Activated T-cell treated with anti-CD3 and anti-CD28 coated beads, Interleukin-2, amount 50 U/mL, for 4 hours (primary cell): Measurements from ENCODE around the gene DRC1. TPM values are rescaled to one million over a fixed set of nuclear protein-coding genes. Genes with fewer than 3 reads are reported as not detected.
A peak's percentile ranks its signal among the peaks of the same experiment; 100 is the strongest.

Experiments
- ATAC-seq, 2 donors: fragments of 200-7000 bp; cut with Tn5 transposase; one replicate each; pipeline ENCODE4 v1.10.0; 2021
- DNase-seq: peaks from one replicate; pipeline ENCODE4 v3.0.0-alpha.2; 2020
- H3K27me3 Mint-ChIP-seq: one replicate; pipeline ENCODE4 v1.8.0; 2021; ENCODE audit warnings: low read depth, mixed read lengths
- H3K36me3 Mint-ChIP-seq: one replicate; pipeline ENCODE4 v1.8.0; 2022; ENCODE audit warnings: mixed read lengths; ENCODE audit not compliant: insufficient read depth
- H3K4me1 Mint-ChIP-seq: one replicate; pipeline ENCODE4 v1.8.0; 2021; ENCODE audit warnings: low read depth, mixed read lengths
- H3K4me3 Mint-ChIP-seq: one replicate; pipeline ENCODE4 v1.8.0; 2021; ENCODE audit warnings: mild to moderate bottlenecking, moderate library complexity, mixed read lengths
- H3K9me3 Mint-ChIP-seq: one replicate; pipeline ENCODE4 v1.8.0; 2021; ENCODE audit warnings: mixed read lengths
- total RNA-seq, 3 donors: library from RNA; stranded (reverse); gene quantifications; one replicate each; pipeline ENCODE4 v1.2.1, GENCODE V29; 2021

DRC1 gene
- total RNA-seq, 3 donors from 2014 or later: not detected

DNA sequence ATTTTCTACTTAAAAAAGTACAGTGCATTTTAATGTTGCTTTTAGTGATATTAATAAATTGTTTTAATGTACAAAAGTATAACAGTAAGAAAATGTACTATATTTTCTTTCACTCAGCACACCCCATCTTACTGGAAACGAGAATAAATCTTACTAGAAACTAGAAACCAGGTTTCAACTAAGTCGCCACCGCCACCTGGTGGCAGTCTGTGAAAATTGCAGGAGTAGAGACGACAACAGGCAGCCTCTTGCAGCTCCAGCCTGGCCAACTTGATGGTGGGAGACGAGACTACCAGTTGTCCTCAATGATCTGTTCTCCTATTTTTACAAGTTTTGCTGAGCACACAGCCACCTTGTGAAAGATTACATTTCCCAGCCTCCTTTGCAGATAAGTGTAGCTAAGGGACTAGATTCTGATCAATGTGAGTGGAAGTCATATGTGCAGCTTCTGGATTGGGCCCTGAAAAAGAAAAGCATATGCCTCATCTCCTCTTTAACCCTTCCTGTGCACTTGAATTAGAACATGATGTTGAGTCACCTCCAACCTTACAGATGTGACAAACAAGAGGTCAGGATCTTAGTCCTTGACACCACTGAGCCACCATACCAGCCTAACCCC is 67.5 kb downstream of the DRC1 start:
- Mint-ChIP-seq H3K4me1 (no peaks in the 10 kb centered on the region), H3K27me3 (no peaks in the 10 kb centered on the region)
- peak in 1 of 2 donors; percentile 30 for ATAC-seq

DNA sequence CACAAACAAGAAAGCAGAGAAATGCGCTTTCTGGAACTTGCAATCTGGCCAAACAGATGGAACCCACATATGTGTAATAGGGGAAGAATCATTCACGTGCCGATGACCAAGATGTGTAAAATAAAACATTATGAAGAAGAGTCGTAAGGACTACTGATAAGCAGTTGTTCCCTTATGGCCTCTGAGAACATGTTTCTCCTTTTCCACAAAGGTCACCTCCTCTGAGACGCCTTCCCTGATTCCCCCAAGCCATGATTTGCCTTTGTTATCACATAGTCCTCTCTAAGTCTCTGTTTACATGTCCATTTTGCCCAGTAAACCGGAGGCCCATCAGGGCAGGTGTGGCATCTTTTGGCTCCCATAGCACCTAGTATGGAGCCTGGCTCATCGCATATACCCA is 68.2 kb downstream of the DRC1 start:
- ATAC-seq: no peak
- Mint-ChIP-seq H3K9me3 (peaks cover 8% of the 10 kb centered on the region), H3K27me3 (no peaks in the 10 kb centered on the region)

More for the DNA sequence above, 67.5 kb downstream of the DRC1 start:
- Mint-ChIP-seq H3K4me3 (no peak overlapping the region), H3K36me3 (no peaks in the 10 kb centered on the region), H3K9me3 (peaks cover 8% of the 10 kb centered on the region)
- peak; percentile 42 for DNase-seq

DNA sequence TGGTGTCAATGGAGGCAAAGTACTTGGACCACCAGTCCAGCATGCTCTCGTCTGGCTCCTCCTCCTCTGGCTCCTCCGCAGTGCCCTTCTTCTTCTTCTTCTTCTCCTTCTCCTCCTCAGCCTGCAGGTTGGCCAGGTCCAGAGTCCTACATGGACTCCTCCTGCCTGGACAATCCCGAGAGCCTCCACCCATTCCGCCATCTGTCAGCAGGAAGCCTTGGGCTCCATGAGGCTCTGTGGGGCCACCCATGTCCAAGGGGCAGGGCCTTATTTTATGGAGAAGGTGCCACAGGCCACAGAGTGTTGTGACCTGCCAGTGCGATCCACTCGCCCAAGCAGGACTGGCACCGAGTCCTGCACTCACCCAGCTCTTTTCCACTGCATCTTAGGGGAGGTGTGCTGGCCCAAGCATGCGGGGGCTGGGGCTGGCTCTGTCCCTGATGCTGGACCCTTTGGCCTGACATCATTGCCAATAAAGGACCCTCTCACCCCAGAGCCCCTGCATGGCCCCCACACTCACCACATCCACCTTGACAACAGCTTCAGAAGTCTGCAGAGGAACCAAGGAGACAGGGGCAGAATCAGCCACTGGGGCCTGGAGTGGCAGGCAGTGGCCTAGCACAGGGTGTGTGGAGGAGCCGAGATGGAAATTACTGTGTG is 69.0 kb downstream of the DRC1 start:
- ATAC-seq: no peak
- no peak overlapping the region for H3K4me3 Mint-ChIP-seq
- H3K27me3 Mint-ChIP-seq: no peaks in the 10 kb centered on the region
- no peaks in the 10 kb centered on the region for H3K4me1 Mint-ChIP-seq
- DNase-seq: no peak
- H3K9me3 Mint-ChIP-seq: peaks cover 8% of the 10 kb centered on the region
- no peaks in the 10 kb centered on the region for H3K36me3 Mint-ChIP-seq

More for the DNA sequence above, 68.2 kb downstream of the DRC1 start:
- Mint-ChIP-seq H3K36me3 (no peaks in the 10 kb centered on the region), H3K4me1 (no peaks in the 10 kb centered on the region), H3K4me3 (no peak overlapping the region)
- no peak for DNase-seq

DNA sequence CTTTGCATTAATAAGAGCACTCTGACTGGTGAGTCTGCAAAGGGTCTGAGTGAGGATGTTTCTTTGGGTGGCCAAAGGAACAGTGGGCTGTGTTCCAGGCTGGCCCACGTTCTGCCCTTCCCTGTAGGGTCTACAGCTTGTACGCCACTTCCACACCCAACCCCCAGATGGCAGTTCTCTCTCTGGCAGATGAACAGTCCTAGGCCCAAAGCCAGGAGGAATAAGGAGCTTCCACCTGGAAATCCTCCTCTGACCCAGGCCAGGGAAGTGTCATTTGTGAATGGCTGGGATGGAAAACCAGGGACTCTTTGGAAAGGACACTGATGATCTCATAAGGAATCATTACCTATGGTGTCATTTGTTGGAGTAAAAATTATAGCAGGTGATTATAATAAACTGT is 69.6 kb downstream of the DRC1 start:
- no peaks in the 10 kb centered on the region for H3K36me3 Mint-ChIP-seq
- no peaks in the 10 kb centered on the region for H3K4me1 Mint-ChIP-seq
- H3K9me3 Mint-ChIP-seq: peaks cover 8% of the 10 kb centered on the region
- DNase-seq (no peak), ATAC-seq (no peak)
- H3K27me3 Mint-ChIP-seq: no peaks in the 10 kb centered on the region
- H3K4me3 Mint-ChIP-seq: no peak overlapping the region

DNA sequence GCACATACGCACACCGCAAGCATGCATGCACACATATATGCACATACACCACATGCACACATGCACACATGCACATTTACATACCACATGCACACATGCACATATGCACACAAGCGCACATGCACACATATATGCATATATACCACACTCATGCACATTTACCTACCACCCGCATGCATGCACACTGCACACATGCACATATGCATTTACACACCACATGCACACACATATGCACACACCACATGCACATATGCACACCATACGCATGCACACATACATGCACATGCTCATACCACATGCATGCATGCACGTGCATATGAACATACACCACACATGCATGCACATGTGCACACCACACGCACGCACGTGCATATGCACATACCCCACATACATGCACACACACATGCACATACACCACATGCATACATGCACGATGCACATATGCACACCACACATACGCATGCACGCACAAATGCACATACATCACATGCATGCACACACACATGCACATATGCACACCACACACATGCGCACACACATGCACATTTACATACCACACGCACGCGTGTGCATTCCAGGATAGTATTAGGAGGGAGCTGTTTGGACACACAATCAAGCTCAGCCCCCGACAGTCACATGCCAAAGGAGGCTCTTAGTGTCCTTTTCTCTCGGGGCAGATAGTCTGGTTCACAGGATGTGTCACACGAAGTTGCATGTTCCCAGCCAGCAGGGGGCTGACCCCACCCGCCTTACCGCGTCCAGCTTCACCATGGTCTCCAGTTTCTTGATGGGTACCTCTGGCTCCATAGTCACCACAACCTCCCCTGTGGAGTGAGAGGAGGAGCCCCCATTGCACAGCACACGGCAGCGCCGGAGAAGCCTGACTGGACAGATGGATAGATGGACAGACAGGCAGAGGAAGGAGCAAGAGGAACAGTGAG is 70.3 kb downstream of the DRC1 start:
- H3K4me3 Mint-ChIP-seq: no peak overlapping the region
- no peaks in the 10 kb centered on the region for H3K36me3 Mint-ChIP-seq
- ATAC-seq: no peak

DNA sequence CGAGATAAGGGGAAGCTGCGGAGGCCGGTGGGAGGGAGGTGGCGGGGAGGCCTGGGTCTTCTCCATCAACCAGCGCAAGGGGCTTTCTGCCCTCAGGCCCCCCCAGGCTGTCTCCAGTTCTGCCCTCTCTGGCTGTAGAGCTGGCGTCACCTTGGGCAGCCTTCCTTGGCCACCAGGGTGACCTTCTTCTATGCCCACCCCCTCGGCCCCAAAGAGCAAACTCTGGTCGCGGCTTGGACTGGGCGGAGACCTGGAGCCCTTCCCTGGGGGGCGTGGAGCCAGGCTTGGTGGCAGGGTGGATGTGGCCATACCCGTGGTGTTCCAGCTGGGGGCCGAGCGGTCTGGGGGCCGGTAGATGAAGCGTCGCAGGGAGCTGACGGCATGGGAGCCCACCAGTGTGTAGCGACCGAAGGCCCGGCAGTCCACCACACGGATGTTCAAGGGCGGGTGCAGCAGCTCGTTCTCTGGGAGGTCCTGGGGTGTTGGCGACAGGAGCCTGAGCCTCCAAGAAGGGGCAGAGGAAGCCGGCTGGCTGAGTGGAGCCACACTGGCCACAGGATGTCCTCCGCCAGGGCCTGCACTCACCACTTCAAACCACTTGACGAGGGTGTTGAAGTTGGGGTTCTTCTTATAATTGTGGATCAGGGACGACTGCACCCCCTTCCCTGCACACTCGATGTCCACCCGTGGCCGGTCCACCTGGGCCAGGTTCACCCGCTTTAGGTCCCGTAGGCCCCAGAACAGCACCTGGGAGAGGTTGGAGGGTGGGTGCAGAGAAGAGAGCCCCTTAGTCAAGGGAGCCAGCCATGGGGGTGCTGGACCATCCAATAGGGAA is 71.3 kb downstream of the DRC1 start:
- DNase-seq: no peak
- ATAC-seq: no peak
- H3K36me3 Mint-ChIP-seq: no peaks in the 10 kb centered on the region
- peaks cover 4% of the 10 kb centered on the region for H3K4me1 Mint-ChIP-seq
- peaks cover 3% of the 10 kb centered on the region for H3K27me3 Mint-ChIP-seq
- H3K9me3 Mint-ChIP-seq: peaks cover 8% of the 10 kb centered on the region
- H3K4me3 Mint-ChIP-seq: no peak overlapping the region

More for the DNA sequence above, 70.3 kb downstream of the DRC1 start:
- Mint-ChIP-seq H3K4me1 (no peaks in the 10 kb centered on the region), H3K9me3 (peaks cover 8% of the 10 kb centered on the region), H3K27me3 (no peaks in the 10 kb centered on the region)
- DNase-seq: no peak

DNA sequence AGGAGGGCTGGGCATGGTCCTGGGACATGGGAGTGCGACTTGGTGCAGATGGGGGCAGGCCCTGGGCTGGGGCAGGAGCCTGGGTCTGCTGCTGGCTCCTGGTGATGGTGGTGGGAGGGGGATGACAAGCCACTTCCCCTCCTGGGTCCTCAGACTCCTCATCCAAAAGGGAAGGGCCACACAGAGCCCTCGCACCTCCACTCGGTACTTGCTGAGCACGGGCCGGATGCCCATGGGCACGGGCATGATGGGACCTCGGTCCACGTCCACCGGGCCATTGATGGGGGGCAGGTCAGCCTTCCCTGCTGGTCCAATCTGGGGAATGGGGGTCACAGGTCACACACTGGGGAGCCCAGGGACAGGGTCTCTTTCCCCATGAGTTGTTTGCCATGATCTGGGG is 72.1 kb downstream of the DRC1 start:
- no peaks in the 10 kb centered on the region for H3K36me3 Mint-ChIP-seq
- H3K9me3 Mint-ChIP-seq: peaks cover 8% of the 10 kb centered on the region
- H3K27me3 Mint-ChIP-seq: peaks cover 4% of the 10 kb centered on the region
- peaks cover 4% of the 10 kb centered on the region for H3K4me1 Mint-ChIP-seq
- ATAC-seq (no peak), DNase-seq (no peak)
- H3K4me3 Mint-ChIP-seq: no peak overlapping the region

DNA sequence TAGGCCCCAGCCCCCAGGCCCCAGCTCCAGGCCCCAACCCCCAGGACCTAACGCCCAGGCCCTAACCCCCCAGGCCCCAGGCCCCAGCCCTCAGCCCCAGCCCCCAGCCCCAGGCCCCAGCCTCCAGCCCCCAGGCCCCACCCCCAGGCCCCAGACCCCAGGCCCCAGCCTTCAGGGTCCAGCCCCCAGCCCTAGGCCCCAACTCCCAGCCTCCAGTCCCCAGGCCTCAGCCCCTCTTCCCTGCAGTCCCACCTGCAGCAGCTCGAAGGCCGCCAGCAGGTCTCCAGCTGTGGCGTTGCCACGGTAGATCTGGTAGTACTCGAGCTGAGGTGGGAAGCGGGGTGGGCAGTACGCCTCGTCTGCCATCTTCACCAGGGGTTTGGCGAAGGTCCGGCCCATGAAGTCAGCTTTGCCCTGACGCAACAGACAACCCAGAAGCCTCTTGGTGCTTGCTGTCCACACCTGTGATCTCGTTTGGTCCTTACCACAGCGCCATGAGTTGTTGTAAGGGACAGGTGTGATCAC is 72.6 kb downstream of the DRC1 start:
- DNase-seq: no peak
- peaks cover 4% of the 10 kb centered on the region for H3K4me1 Mint-ChIP-seq
- H3K4me3 Mint-ChIP-seq: no peak overlapping the region
- no peak for ATAC-seq
- H3K36me3 Mint-ChIP-seq: no peaks in the 10 kb centered on the region
- peaks cover 4% of the 10 kb centered on the region for H3K27me3 Mint-ChIP-seq
- H3K9me3 Mint-ChIP-seq: peaks cover 8% of the 10 kb centered on the region

DNA sequence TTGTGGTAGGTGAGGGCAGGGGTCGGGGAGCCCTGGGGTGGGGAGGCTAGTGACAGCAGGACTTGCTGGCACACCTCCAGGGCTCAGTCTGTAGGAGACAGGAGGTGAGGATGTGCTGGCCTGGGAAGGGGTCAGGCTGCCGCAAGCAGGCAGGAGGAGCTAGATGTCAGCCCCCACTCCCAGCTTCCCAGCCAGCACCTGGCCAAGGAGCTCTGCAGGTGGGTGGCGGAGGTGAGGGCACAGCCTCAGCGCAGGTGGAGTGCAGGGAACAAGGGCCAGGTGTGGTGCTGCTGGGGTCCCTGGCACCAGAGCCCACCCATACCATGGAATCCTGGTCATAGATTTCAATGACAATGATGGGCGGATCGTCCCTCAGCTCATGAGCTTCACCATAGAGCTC is 73.3 kb downstream of the DRC1 start:
- DNase-seq (no peak), ATAC-seq (no peak)
- Mint-ChIP-seq H3K9me3 (peaks cover 2% of the 10 kb centered on the region), H3K36me3 (no peaks in the 10 kb centered on the region), H3K4me3 (no peak overlapping the region), H3K27me3 (peaks cover 4% of the 10 kb centered on the region), H3K4me1 (peaks cover 4% of the 10 kb centered on the region)

DNA sequence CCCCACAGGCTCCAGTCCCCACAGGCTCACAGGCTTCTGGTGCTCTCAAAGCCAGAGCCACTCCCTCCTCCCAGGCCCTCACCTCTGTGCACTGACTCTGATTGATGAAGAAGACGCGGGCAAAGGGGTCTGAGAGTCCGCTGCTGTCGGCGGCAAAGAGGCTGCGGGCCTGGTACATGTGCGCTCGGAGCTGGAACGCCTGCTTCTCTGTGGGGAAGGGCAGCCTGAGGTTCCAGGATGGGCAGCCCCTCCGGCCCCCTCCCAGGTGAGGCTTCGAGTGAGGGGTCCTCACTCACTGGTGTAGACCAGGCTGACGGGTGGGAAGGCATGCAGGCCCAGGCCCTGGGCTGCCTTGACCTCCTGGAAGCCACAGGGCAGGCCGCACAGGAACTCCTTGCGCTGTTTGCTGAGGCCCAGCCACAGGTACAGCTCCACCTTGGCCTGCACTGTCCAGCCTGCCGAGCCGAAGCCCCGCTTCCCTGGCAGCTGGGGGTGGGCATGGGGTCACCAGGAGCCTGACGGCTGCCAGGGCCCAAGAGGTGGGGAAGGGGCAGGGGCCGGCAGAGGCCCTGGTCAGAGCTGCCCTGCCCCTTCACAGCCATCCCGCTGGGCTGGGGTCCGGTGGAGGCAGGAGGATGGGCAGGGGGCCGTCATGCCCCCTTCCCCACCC is 74.2 kb downstream of the DRC1 start:
- peaks cover 4% of the 10 kb centered on the region for H3K4me1 Mint-ChIP-seq
- DNase-seq (no peak), ATAC-seq (no peak)
- no peak overlapping the region for H3K4me3 Mint-ChIP-seq
- peaks cover 4% of the 10 kb centered on the region for H3K27me3 Mint-ChIP-seq
- H3K9me3 Mint-ChIP-seq: no peaks in the 10 kb centered on the region
- no peaks in the 10 kb centered on the region for H3K36me3 Mint-ChIP-seq

DNA sequence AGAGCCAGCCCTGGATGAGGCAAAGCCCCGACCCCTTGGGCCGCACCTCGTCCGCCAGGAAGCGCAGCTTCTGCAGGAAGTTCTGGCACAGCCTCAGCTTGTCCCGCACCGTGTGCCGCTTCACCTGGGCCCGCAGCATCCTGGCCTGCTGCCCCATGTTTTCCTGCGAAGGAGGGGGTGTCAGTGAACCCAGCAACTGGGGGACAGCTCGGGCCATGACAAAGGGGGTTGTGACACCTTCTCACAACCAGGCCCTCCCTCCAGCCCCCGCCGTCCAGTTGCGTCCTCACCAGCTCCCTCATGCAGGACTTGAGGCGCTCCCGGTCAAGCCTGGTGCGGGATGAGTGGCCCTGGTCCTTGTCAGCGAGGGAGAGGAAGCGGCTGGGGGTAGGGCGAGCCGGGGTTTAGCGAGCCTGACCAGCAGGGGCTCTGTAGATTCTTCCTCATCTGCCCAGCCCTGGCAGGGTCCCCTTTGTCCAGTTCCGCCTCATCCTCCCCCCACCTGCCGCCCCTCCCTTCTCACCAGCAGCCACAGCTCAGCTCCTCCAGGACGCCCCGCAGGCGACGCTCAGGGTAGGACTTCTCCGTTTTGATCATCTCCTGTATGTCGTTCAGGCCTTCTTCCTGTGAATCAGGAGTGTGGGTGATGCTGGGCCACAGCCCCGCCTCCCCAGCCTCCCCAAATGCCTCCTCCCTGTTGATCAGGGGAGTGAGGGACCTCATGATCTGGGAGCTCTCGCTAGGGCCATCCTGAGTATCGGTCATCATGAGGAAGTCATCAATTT is 75.6 kb downstream of the DRC1 start:
- peak; percentile 38 to 56 for ATAC-seq
- Mint-ChIP-seq H3K4me1 (peaks cover 4% of the 10 kb centered on the region), H3K4me3 (peak overlapping the region; percentile 56), H3K9me3 (no peaks in the 10 kb centered on the region), H3K27me3 (peaks cover 4% of the 10 kb centered on the region), H3K36me3 (no peaks in the 10 kb centered on the region)
- no peak for DNase-seq

DNA sequence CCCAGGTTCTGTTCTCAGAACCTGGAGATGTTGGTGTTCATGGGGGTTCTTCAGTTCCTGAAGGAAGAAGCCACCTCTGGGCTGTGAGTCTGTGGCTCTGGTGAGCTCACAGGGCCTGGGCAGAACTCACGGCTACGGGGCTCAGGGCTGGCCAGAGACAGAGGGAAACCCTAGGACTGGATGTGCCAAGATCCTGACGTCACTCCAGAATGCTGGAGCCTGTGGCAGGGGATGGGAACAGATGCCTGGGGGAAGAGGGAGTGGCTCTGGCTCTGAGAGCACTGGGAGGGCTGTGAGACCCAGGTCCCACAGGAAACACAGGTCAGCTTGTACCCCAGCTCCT is 76.2 kb downstream of the DRC1 start, which contains the start of gene OTOF:
Gene OTOF (minus strand): TSS at position 214 of the 343 bp plus-strand sequence.
- no peak for DNase-seq
- H3K9me3 Mint-ChIP-seq: no peaks in the 10 kb centered on the region
- H3K4me1 Mint-ChIP-seq: peaks cover 4% of the 10 kb centered on the region
- no peaks in the 10 kb centered on the region for H3K36me3 Mint-ChIP-seq
- ATAC-seq: no peak
- H3K4me3 Mint-ChIP-seq: peak within 1 kb of the TSS; percentile 56
- peaks cover 4% of the 10 kb centered on the region for H3K27me3 Mint-ChIP-seq

DNA sequence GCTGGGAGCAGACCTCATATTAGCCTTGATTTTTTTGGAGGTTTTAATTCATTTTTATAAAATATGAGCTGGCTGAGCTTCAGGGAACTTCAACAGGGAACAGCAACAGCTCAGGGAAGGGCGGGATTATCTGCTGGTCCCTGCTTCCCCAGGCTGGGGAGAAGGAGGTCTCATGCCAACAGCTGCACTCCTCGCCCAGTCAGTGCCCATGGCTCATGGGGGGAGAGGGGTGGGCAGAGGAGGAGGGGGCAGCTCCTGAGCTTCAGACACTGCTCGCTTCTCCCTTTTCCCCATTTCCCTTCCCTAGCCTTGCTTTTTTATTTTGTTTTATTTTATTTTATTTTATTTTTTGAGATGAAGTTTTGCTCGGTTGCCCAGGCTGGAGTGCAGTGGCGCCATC is 76.6 kb downstream of the DRC1 start:
- ATAC-seq (no peak), DNase-seq (no peak)
- H3K27me3 Mint-ChIP-seq: peaks cover 4% of the 10 kb centered on the region
- no peak overlapping the region for H3K4me3 Mint-ChIP-seq
- peaks cover 4% of the 10 kb centered on the region for H3K4me1 Mint-ChIP-seq
- no peaks in the 10 kb centered on the region for H3K36me3 Mint-ChIP-seq
- H3K9me3 Mint-ChIP-seq: no peaks in the 10 kb centered on the region
